AG08395 (cell line): ENCODE results near the gene TMEM212.
A peak's percentile ranks its signal among the peaks of the same experiment; 100 is the strongest.
"Not testable (repeated sequence)": the region's sequence is repeated elsewhere in the genome, so short reads cannot be mapped to it uniquely, and the experiment has no call there.

Source experiments
- DNase-seq: peaks from one replicate; pipeline ENCODE4 v3.0.0; 2012; ENCODE audit warnings: mixed read lengths, low spot score

TMEM212 gene

GRCh38 chr3:171892457-171892856, 49.3 kb downstream of the TMEM212 start:
- no peak for DNase-seq

- no peak for DNase-seq
These were observed 52.1 kb downstream of the TMEM212 start for GRCh38 chr3:171895291-171895690.

GRCh38 chr3:171895900-171896299, 52.8 kb downstream of the TMEM212 start:
- no peak for DNase-seq

- no peak for DNase-seq
These were observed 53.2 kb downstream of the TMEM212 start for GRCh38 chr3:171896316-171896715.

- DNase-seq: no peak
These were observed 55.0 kb downstream of the TMEM212 start for GRCh38 chr3:171898192-171898591.

- DNase-seq: no peak
These were observed 57.3 kb downstream of the TMEM212 start for GRCh38 chr3:171900446-171900845.

GRCh38 chr3:171901615-171902312, 58.6 kb downstream of the TMEM212 start:
- DNase-seq: no peak

GRCh38 chr3:171904829-171905228, 61.7 kb downstream of the TMEM212 start:
- DNase-seq: peak; percentile 8

- DNase-seq: not testable (repeated sequence)
These were observed 63.4 kb downstream of the TMEM212 start for GRCh38 chr3:171906503-171906902.

GRCh38 chr3:171906951-171907676, 64.0 kb downstream of the TMEM212 start:
- no peak for DNase-seq

GRCh38 chr3:171907761-171908160, 64.6 kb downstream of the TMEM212 start:
- no peak for DNase-seq

GRCh38 chr3:171908731-171909130, 65.6 kb downstream of the TMEM212 start:
- no peak for DNase-seq
